H1 (cell line): Measurements from ENCODE around the gene SH3RF3. TPM values are rescaled to one million over a fixed set of nuclear protein-coding genes. Genes with fewer than 3 reads are reported as not detected.

Source experiments
- HDAC2 ChIP-seq, 2 experiments: fragments of 300-600 bp in 1 of 2; sonication (generic) in 1 of 2; IDR thresholded peaks; 2 replicates each; pipeline ENCODE4 v1.6.1; 2011 to 2012; ENCODE audit warnings: low read depth in 2 of 2, low read length in 2 of 2, mild to moderate bottlenecking in 2 of 2, moderate library complexity in 2 of 2, borderline replicate concordance in 1 of 2, inconsistent platforms in 1 of 2
- polyA plus RNA-seq, 7 experiments: library from polyadenylated mRNA; depleted of rRNA in 3 of 7; stranded (reverse) in 5 of 7; unstranded in 2 of 7; fragments of >200 nt in 5 of 7; fragments of 200-250 nt in 2 of 7; gene quantifications; 1 replicate in 5 of 7; 2 replicates in 1 of 7; 4 replicates in 1 of 7; pipeline versions ENCODE4 v1.2.1 to v1.2.3, GENCODE V29; 2011 to 2013; ENCODE audit warnings: missing spikeins in 2 of 7, mixed read lengths in 2 of 7
- total RNA-seq: library from RNA; stranded (reverse); fragmentation: NEBNext Ultra II Directional; extraction: Animal tissue kit (Norgen Biotek cat#: 25700); gene quantifications from 2 replicates; pipeline ENCODE4 v1.2.1, GENCODE V29; 2021

Gene SH3RF3
- total and polyA plus RNA-seq, 2 of the 8 experiments (the other 6 are each of a cell fraction or from before 2014, with no cell fraction given), result 0.11 to 0.65 TPM

GRCh38 chr2:109212836-109213563 lies 84.0 kb downstream of the SH3RF3 start (continued):
- TF ChIP-seq HDAC2 (IDR thresholded peaks at IDR 0.05; ENCODE audit: borderline replicate concordance in 1 of 2, low read depth in 2 of 2, low read length in 2 of 2), result no peak
